Adipocyte (in vitro differentiated cells): ENCODE data around the gene OR52E4.

Experiments
- DNase-seq: peaks from one replicate; pipeline ENCODE4 v3.0.0-alpha.2; 2015; ENCODE audit warnings: low read depth
- H3K27me3 ChIP-seq: replicated peaks from 2 replicates; pipeline ENCODE4 v1.7.0; 2013; ENCODE audit warnings: mild to moderate bottlenecking, low read length, moderate library complexity; ENCODE audit not compliant: control insufficient read depth, insufficient read depth
- H3K36me3 ChIP-seq: 2 replicates; pipeline ENCODE4 v1.7.0; 2013; ENCODE audit warnings: low read length, mild to moderate bottlenecking, moderate library complexity; ENCODE audit not compliant: control insufficient read depth, insufficient read depth, severe bottlenecking
- H3K4me1 ChIP-seq: 2 replicates; pipeline ENCODE4 v1.7.0; 2013; ENCODE audit warnings: mild to moderate bottlenecking, low read length, moderate library complexity; ENCODE audit not compliant: control insufficient read depth, insufficient read depth
- H3K4me3 ChIP-seq: 2 replicates; pipeline ENCODE4 v1.7.0; 2013; ENCODE audit warnings: mild to moderate bottlenecking, low read length, moderate library complexity
- H3K9ac ChIP-seq: 2 replicates; pipeline ENCODE4 v1.7.0; 2013; ENCODE audit warnings: mild to moderate bottlenecking, low read length, moderate library complexity
- H3K9me3 ChIP-seq: 2 replicates; pipeline ENCODE4 v1.7.0; 2013; ENCODE audit warnings: mild to moderate bottlenecking, low read length, moderate library complexity; ENCODE audit not compliant: control insufficient read depth

Gene OR52E4

GRCh38 chr11:5929571-5930368 is 49.3 kb downstream of the OR52E4 start:
- no peaks in the 10 kb centered on the region for H3K27me3 ChIP-seq
- no peaks in the 10 kb centered on the region for H3K36me3 ChIP-seq
- no peaks in the 10 kb centered on the region for H3K4me1 ChIP-seq
- peaks cover 4% of the 10 kb centered on the region for H3K9me3 ChIP-seq
- no peak overlapping the region for H3K9ac ChIP-seq
- DNase-seq, result no peak
- H3K4me3 ChIP-seq, result no peak overlapping the region

DNA sequence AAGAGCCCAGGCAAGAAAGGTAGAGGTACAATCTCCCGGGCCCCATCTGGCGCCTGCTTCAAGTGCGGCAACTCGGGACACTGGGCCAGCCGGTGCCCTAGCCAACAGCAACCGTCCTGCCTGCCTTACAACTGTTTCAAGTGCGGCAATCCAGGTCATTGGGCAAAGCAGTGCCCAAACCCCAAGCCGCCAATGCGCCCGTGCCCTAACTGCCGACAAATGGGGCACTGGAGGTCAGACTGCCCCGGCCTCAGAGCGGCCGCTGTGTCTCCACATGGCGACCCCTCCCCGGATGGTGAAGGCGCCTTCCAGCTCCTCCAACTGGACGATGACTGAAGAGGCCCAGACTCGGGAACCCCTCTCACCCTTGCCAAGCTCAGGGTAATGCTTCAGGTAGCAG is 50.2 kb downstream of the OR52E4 start:
- Histone ChIP-seq H3K9me3 (peaks cover 4% of the 10 kb centered on the region), H3K9ac (no peak overlapping the region)
- DNase-seq, result no peak

GRCh38 chr11:5931061-5931460 is 50.6 kb downstream of the OR52E4 start:
- Histone ChIP-seq H3K27me3 (no peaks in the 10 kb centered on the region), H3K9ac (no peak overlapping the region), H3K36me3 (no peaks in the 10 kb centered on the region), H3K4me1 (no peaks in the 10 kb centered on the region), H3K4me3 (no peak overlapping the region), H3K9me3 (peaks cover 4% of the 10 kb centered on the region)
- no peak for DNase-seq

More for the DNA sequence above, 50.2 kb downstream of the OR52E4 start:
- Histone ChIP-seq H3K27me3 (no peaks in the 10 kb centered on the region), H3K36me3 (no peaks in the 10 kb centered on the region), H3K4me1 (no peaks in the 10 kb centered on the region), H3K4me3 (no peak overlapping the region)

DNA sequence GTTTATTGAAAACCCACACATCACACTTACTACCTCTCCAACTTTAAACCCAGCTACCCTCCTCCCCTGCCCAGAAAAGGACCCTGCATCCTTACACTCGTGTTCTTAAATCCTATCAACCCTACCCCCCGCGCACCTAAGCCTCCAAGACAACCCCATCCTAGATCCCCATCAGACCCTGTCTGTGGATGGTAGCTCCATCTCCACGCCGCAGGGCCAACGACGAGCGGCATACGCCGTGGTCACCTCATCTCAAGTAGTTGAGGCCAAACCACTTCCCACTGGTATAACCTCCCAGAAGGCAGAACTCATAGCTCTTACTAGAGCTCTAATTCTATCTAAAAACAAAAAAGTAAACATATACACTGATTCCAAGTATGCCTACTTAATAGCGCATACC is 52.2 kb downstream of the OR52E4 start:
- Histone ChIP-seq H3K9me3 (no peaks in the 10 kb centered on the region), H3K9ac (no peak overlapping the region), H3K27me3 (no peaks in the 10 kb centered on the region), H3K36me3 (no peaks in the 10 kb centered on the region), H3K4me1 (no peaks in the 10 kb centered on the region), H3K4me3 (no peak overlapping the region)
- DNase-seq, result no peak

DNA sequence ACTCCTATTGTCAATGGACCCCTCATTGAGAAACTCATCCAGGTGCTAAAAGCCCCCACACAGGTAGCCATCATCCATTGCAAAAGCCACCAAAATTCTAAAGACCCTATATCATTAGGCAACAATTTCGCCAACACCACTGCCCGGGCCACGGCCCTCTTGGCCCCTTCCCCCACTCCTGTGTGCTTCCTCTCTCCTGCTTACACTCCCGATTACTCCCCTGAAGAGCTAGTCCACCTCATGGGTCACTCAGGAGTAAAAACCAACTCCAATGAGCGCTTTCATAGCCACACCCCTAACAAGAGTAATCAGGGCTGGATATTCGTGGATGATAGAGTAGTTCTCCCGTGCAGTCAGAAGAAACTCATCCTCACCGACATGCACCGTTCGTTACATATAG is 52.7 kb downstream of the OR52E4 start:
- Histone ChIP-seq H3K4me3 (no peak overlapping the region), H3K9ac (no peak overlapping the region), H3K27me3 (no peaks in the 10 kb centered on the region), H3K4me1 (no peaks in the 10 kb centered on the region), H3K36me3 (no peaks in the 10 kb centered on the region), H3K9me3 (no peaks in the 10 kb centered on the region)
- no peak for DNase-seq
